H9 (cell line): ENCODE data around the gene MAP7. TPM values are rescaled to one million over a fixed set of nuclear protein-coding genes. Genes with fewer than 3 reads are reported as not detected.
A peak's percentile ranks its signal among the peaks of the same experiment; 100 is the strongest.

Source experiments
- DNase-seq: peaks from one replicate; pipeline ENCODE4 v3.0.0-alpha.2; 2017
- H2AFZ ChIP-seq: one replicate; pipeline ENCODE4 v1.6.1; 2013; ENCODE audit warnings: mild to moderate bottlenecking, low read length, control low read depth, moderate library complexity
- H2AK5ac ChIP-seq: 2 replicates; pipeline ENCODE4 v1.6.1; 2013; ENCODE audit warnings: low read length, control low read depth, mixed read lengths; ENCODE audit not compliant: insufficient read length
- H2BK120ac ChIP-seq: one replicate; pipeline ENCODE4 v1.6.1; 2013; ENCODE audit warnings: low read depth, mild to moderate bottlenecking, low read length, control low read depth, inconsistent platforms; ENCODE audit not compliant: poor library complexity, severe bottlenecking
- H2BK12ac ChIP-seq: 2 replicates; pipeline ENCODE4 v1.6.1; 2013; ENCODE audit warnings: low read length, control low read depth, mixed read lengths, low read depth; ENCODE audit not compliant: insufficient read length
- H2BK15ac ChIP-seq: 2 replicates; pipeline ENCODE4 v1.6.1; 2013; ENCODE audit warnings: low read depth, low read length, control low read depth
- H2BK20ac ChIP-seq: one replicate; pipeline ENCODE4 v1.6.1; 2013; ENCODE audit warnings: low read depth, mild to moderate bottlenecking, low read length, control low read depth, inconsistent platforms; ENCODE audit not compliant: poor library complexity, severe bottlenecking
- H2BK5ac ChIP-seq: 2 replicates; pipeline ENCODE4 v1.6.1; 2013; ENCODE audit warnings: low read length, control low read depth, mixed read lengths; ENCODE audit not compliant: insufficient read length
- H3K14ac ChIP-seq: 2 replicates; pipeline ENCODE4 v1.6.1; 2013; ENCODE audit warnings: low read length, control low read depth; ENCODE audit not compliant: insufficient read depth
- H3K18ac ChIP-seq: 2 replicates; pipeline ENCODE4 v1.6.1; 2013; ENCODE audit warnings: low read depth, mild to moderate bottlenecking, mixed read lengths, low read length, control low read depth; ENCODE audit not compliant: insufficient read length
- H3K23ac ChIP-seq: 2 replicates; pipeline ENCODE4 v1.6.1; 2013; ENCODE audit warnings: low read length, control low read depth, mixed read lengths, low read depth; ENCODE audit not compliant: insufficient read length
- H3K23me2 ChIP-seq: 2 replicates; pipeline ENCODE4 v1.6.1; 2013; ENCODE audit warnings: low read depth, mild to moderate bottlenecking, mixed read lengths, low read length, control low read depth; ENCODE audit not compliant: insufficient read length, poor library complexity, severe bottlenecking
- H3K27ac ChIP-seq: 2 replicates; pipeline ENCODE4 v1.5.1; 2013; ENCODE audit warnings: low read length, control low read depth, mixed read lengths, low read depth; ENCODE audit not compliant: insufficient read length
- H3K27me3 ChIP-seq: 2 replicates; pipeline ENCODE4 v1.6.1; 2013; ENCODE audit warnings: low read length, control low read depth, inconsistent platforms; ENCODE audit not compliant: insufficient read depth
- H3K4ac ChIP-seq: 2 replicates; pipeline ENCODE4 v1.6.1; 2013; ENCODE audit warnings: low read depth, mild to moderate bottlenecking, control low read depth, inconsistent platforms, low read length, moderate library complexity
- H3K4me1 ChIP-seq: 2 replicates; pipeline ENCODE4 v1.6.1; 2013; ENCODE audit warnings: low read length, control low read depth, inconsistent platforms; ENCODE audit not compliant: insufficient read depth
- H3K4me2 ChIP-seq: 2 replicates; pipeline ENCODE4 v1.6.1; 2013; ENCODE audit warnings: low read length, control low read depth, mixed read lengths; ENCODE audit not compliant: insufficient read length, insufficient read depth
- H3K56ac ChIP-seq: 2 replicates; pipeline ENCODE4 v1.6.1; 2013; ENCODE audit warnings: low read depth, mild to moderate bottlenecking, mixed read lengths, low read length, control low read depth; ENCODE audit not compliant: insufficient read length
- H3K79me1 ChIP-seq: 2 replicates; pipeline ENCODE4 v1.6.1; 2013; ENCODE audit warnings: low read depth, mild to moderate bottlenecking, moderate library complexity, low read length, control low read depth, inconsistent platforms; ENCODE audit not compliant: insufficient read depth, poor library complexity, severe bottlenecking
- H3K79me2 ChIP-seq: 2 replicates; pipeline ENCODE4 v1.6.1; 2013; ENCODE audit warnings: low read length, control low read depth, inconsistent platforms; ENCODE audit not compliant: insufficient read depth
- H3K9ac ChIP-seq: 2 replicates; pipeline ENCODE4 v1.6.1; 2013; ENCODE audit warnings: low read length, control low read depth, mixed read lengths; ENCODE audit not compliant: insufficient read length; ENCODE audit errors: extremely low read depth
- H3K9me3 ChIP-seq: one replicate; pipeline ENCODE4 v1.6.1; 2013; ENCODE audit warnings: low read depth, low read length, inconsistent platforms; ENCODE audit not compliant: control insufficient read depth
- H3T11ph ChIP-seq: one replicate; pipeline ENCODE4 v1.6.1; 2013; ENCODE audit warnings: mild to moderate bottlenecking, low read length, control low read depth, inconsistent platforms
- H4K20me1 ChIP-seq: one replicate; pipeline ENCODE4 v1.6.1; 2013; ENCODE audit not compliant: control insufficient read depth, insufficient read length, insufficient read depth
- H4K5ac ChIP-seq: 2 replicates; pipeline ENCODE4 v1.6.1; 2013; ENCODE audit warnings: low read depth, mild to moderate bottlenecking, mixed read lengths, low read length, control low read depth; ENCODE audit not compliant: insufficient read length
- H4K8ac ChIP-seq: replicated peaks from 2 replicates; pipeline ENCODE4 v1.6.1; 2013; ENCODE audit warnings: low read length, control low read depth, mixed read lengths, low read depth; ENCODE audit not compliant: insufficient read length
- H4K91ac ChIP-seq: 2 replicates; pipeline ENCODE4 v1.6.1; 2013; ENCODE audit warnings: low read depth, mild to moderate bottlenecking, moderate library complexity, mixed read lengths, low read length, control low read depth; ENCODE audit not compliant: insufficient read length
- H3K27ac Mint-ChIP-seq, 3 experiments: 2 replicates in 2 of 3; 3 replicates in 1 of 3; pipeline ENCODE4 v1.8.0; 2020 to 2021; ENCODE audit warnings: mixed read lengths in 3 of 3, mild to moderate bottlenecking in 1 of 3, moderate library complexity in 1 of 3
- H3K27me3 Mint-ChIP-seq: 2 replicates; pipeline ENCODE4 v1.8.0; 2021; ENCODE audit warnings: low read depth, mild to moderate bottlenecking, moderate library complexity, mixed read lengths
- H3K36me3 Mint-ChIP-seq, 3 experiments: 2 replicates in 2 of 3; 3 replicates in 1 of 3; pipeline ENCODE4 v1.8.0; 2020 to 2021; ENCODE audit warnings: low read depth in 3 of 3, mixed read lengths in 3 of 3; ENCODE audit not compliant: insufficient read depth in 1 of 3
- H3K4me1 Mint-ChIP-seq, 2 experiments: 2 replicates each; pipeline ENCODE4 v1.8.0; 2020; ENCODE audit warnings: mixed read lengths in 2 of 2
- H3K4me3 Mint-ChIP-seq, 2 experiments: 2 replicates in 1 of 2; 3 replicates in 1 of 2; pipeline ENCODE4 v1.8.0; 2020 to 2021; ENCODE audit warnings: mild to moderate bottlenecking in 2 of 2, mixed read lengths in 2 of 2, moderate library complexity in 1 of 2
- H3K9me3 Mint-ChIP-seq, 2 experiments: 2 replicates in 1 of 2; 3 replicates in 1 of 2; pipeline ENCODE4 v1.8.0; 2020; ENCODE audit warnings: mild to moderate bottlenecking in 2 of 2, mixed read lengths in 2 of 2, moderate library complexity in 1 of 2
- CTCF ChIP-seq: fragments of 200-600 bp; sonication (generic); conservative IDR thresholded peaks from 3 replicates; pipeline ENCODE4 v1.8.0; 2021; ENCODE audit warnings: antibody characterized with exemption, mild to moderate bottlenecking
- WGBS: extraction: QIAGEN DNeasy Blood & Tissue Kit; methylation state at CpG from one replicate; pipeline ENCODE4 v1.1.7; 2013; ENCODE audit warnings: missing lambda C conversion rate, low lambda C conversion rate, mixed read lengths; ENCODE audit not compliant: insufficient read length; ENCODE audit errors: extremely low coverage; 5-methylcytosine and 5-hydroxymethylcytosine counted together
- total RNA-seq: library from RNA; stranded (reverse); gene quantifications from 2 replicates; pipeline ENCODE4 v1.2.1, GENCODE V29; 2021

Gene MAP7
- total RNA-seq, 1 experiment from 2014 or later: 51.1 TPM

- H4K20me1 ChIP-seq: no peaks in the 10 kb centered on the region
- no peak for DNase-seq
- H3T11ph ChIP-seq: no peak overlapping the region
- peaks cover 5% of the 10 kb centered on the region; the same call in 1 of the 2 replicates for H3K4me1 ChIP-seq
- Mint-ChIP-seq H3K27me3 (no peaks in the 10 kb centered on the region), H3K9me3 (0 out of 5 replicates have a peak, but pooled peaks cover 0 to 3% of the 10 kb centered on the region in 2 experiments), H3K4me3 (no peak overlapping the region), H3K36me3 (peaks cover 1 to 10% (median 7%) of the 10 kb centered on the region in 3 experiments; a peak in 5 of 7 replicates), H3K27ac (peak overlapping the region; percentile 42 to 71 (median 69); a peak in 4 of 7 replicates), H3K4me1 (peaks cover 50 to 64% of the 10 kb centered on the region in 2 experiments)
- no peak overlapping the region for H4K5ac ChIP-seq
- no peak overlapping the region for H2AK5ac ChIP-seq
- no peak overlapping the region for H3K4me2 ChIP-seq
- H4K8ac ChIP-seq: no peak overlapping the region
- H2BK5ac ChIP-seq: no peak overlapping the region
- no peaks in the 10 kb centered on the region for H3K23me2 ChIP-seq
- TF ChIP-seq CTCF: no peak
- H2AFZ ChIP-seq: no peak overlapping the region
- no peak overlapping the region for H3K4ac ChIP-seq
- peaks cover 7% of the 10 kb centered on the region; the same call in 1 of the 2 replicates for H3K79me2 ChIP-seq
- H3K23ac ChIP-seq: no peak overlapping the region
- no peak overlapping the region for H2BK120ac ChIP-seq
- H2BK12ac ChIP-seq: no peak overlapping the region
- H3K27me3 ChIP-seq: no peaks in the 10 kb centered on the region
- no peak overlapping the region for H4K91ac ChIP-seq
- H3K9ac ChIP-seq: no peak overlapping the region
- no peak overlapping the region for H3K56ac ChIP-seq
- no CpG with 5 or more reads among the region's 5 CpGs for WGBS
- H3K18ac ChIP-seq: no peak overlapping the region
- H3K9me3 ChIP-seq: no peaks in the 10 kb centered on the region
- H2BK15ac ChIP-seq: no peak overlapping the region
- H3K14ac ChIP-seq: no peak overlapping the region
- H3K79me1 ChIP-seq: peaks cover 4% of the 10 kb centered on the region
- H2BK20ac ChIP-seq: no peak overlapping the region
- H3K27ac ChIP-seq: no peak overlapping the region
Measured at GRCh38 chr6:136535017-136535765, 15.0 kb downstream of the MAP7 start.
